WTC11 (cell line): ENCODE data around the gene VWA8. TPM values are rescaled to one million over a fixed set of nuclear protein-coding genes. Genes with fewer than 3 reads are reported as not detected.

Experiments
- ATAC-seq: fragments of 200-7000 bp; cut with Tn5 transposase; 2 replicates; pipeline ENCODE4 v1.10.0; 2021; ENCODE audit warnings: mild to moderate bottlenecking, moderate library complexity
- CTCF ChIA-PET: fragments of 300-600 bp; sonication (Branson Sonifier 250); formaldehyde crosslinking; loops from one replicate; lab custom pipeline; 2021; ENCODE audit warnings: antibody characterized with exemption; lab: Charles Lee
- POLR2A ChIA-PET: fragments of 350-600 bp; sonication (Branson Sonifier 250); formaldehyde crosslinking; loops from one replicate; lab custom pipeline; 2021; ENCODE audit warnings: antibody characterized with exemption; lab: Charles Lee
- DNase-seq: peaks from one replicate; pipeline ENCODE4 v3.0.0; 2021; ENCODE audit warnings: low spot score
- H3K27ac Mint-ChIP-seq: 2 replicates; pipeline ENCODE4 v1.8.0; 2021; ENCODE audit warnings: mixed read lengths
- H3K27me3 Mint-ChIP-seq: 2 replicates; pipeline ENCODE4 v1.8.0; 2021; ENCODE audit warnings: low read depth, mild to moderate bottlenecking, moderate library complexity, mixed read lengths
- H3K36me3 Mint-ChIP-seq: 2 replicates; pipeline ENCODE4 v1.8.0; 2021; ENCODE audit warnings: mixed read lengths
- H3K4me1 Mint-ChIP-seq: 2 replicates; pipeline ENCODE4 v1.8.0; 2022; ENCODE audit warnings: mixed read lengths
- H3K4me3 Mint-ChIP-seq: 2 replicates; pipeline ENCODE4 v1.8.0; 2021; ENCODE audit warnings: mild to moderate bottlenecking, moderate library complexity, mixed read lengths
- H3K9me3 Mint-ChIP-seq: 2 replicates; pipeline ENCODE4 v1.8.0; 2021; ENCODE audit warnings: mixed read lengths
- ATF2 ChIP-seq: sonication (generic); formaldehyde crosslinking; IDR thresholded peaks from 2 replicates; pipeline ENCODE4 v1.8.1; 2022; ENCODE audit warnings: low read depth, missing genetic modification reagents, borderline replicate concordance
- CTCF ChIP-seq: fragments of 200-600 bp; IDR thresholded peaks from 2 replicates; pipeline ENCODE4 v1.8.0; 2022; ENCODE audit warnings: antibody characterized with exemption
- ERG ChIP-seq: fragments of 250-450 bp; sonication (Bioruptor Pico); IDR thresholded peaks from 2 replicates; pipeline ENCODE4 v1.8.0; 2021; ENCODE audit warnings: mild to moderate bottlenecking
- FOXJ3 ChIP-seq: sonication (generic); formaldehyde crosslinking; IDR thresholded peaks from 2 replicates; pipeline ENCODE4 v1.9.0; 2021; ENCODE audit warnings: missing genetic modification reagents, mild to moderate bottlenecking, borderline replicate concordance
- GABPB1 ChIP-seq: sonication (generic); formaldehyde crosslinking; IDR thresholded peaks from 2 replicates; pipeline ENCODE4 v1.8.1; 2023; ENCODE audit warnings: mild to moderate bottlenecking, missing genetic modification reagents
- IRF2 ChIP-seq: sonication (generic); formaldehyde crosslinking; IDR thresholded peaks from 2 replicates; pipeline ENCODE4 v1.8.0; 2022; ENCODE audit warnings: low read depth, missing genetic modification reagents, borderline replicate concordance
- NFATC4 ChIP-seq: fragments of 250-450 bp; sonication (Bioruptor Pico); IDR thresholded peaks from 2 replicates; pipeline ENCODE4 v1.9.0; 2021; ENCODE audit warnings: mild to moderate bottlenecking
- NR3C1 ChIP-seq: sonication (generic); formaldehyde crosslinking; conservative IDR thresholded peaks from 2 replicates; pipeline ENCODE4 v1.8.1; 2023; ENCODE audit warnings: low read depth, mild to moderate bottlenecking, missing genetic modification reagents
- PRRX2 ChIP-seq: fragments of 250-450 bp; sonication (Bioruptor Pico); IDR thresholded peaks from 2 replicates; pipeline ENCODE4 v1.8.0; 2021; ENCODE audit warnings: mild to moderate bottlenecking
- SMAD3 ChIP-seq: sonication (generic); formaldehyde crosslinking; IDR thresholded peaks from 2 replicates; pipeline ENCODE4 v1.8.0; 2022; ENCODE audit warnings: missing genetic modification reagents, mild to moderate bottlenecking, borderline replicate concordance
- ZNF396 ChIP-seq: fragments of 250-450 bp; sonication (Bioruptor Pico); IDR thresholded peaks from 2 replicates; pipeline ENCODE4 v1.8.0; 2021; ENCODE audit warnings: mild to moderate bottlenecking, moderate library complexity, borderline replicate concordance
- ZNF512 ChIP-seq: sonication (generic); formaldehyde crosslinking; IDR thresholded peaks from 2 replicates; pipeline ENCODE4 v1.8.1; 2022; ENCODE audit warnings: missing genetic modification reagents, borderline replicate concordance
- total RNA-seq: library from RNA; stranded (reverse); gene quantifications from 3 replicates; pipeline ENCODE4 v1.2.3, GENCODE V29; 2021
- TF ChIP-seq, protein P1 (sequence below): fragments of 250-450 bp; sonication (Bioruptor Pico); IDR thresholded peaks from 2 replicates; pipeline ENCODE4 v1.9.0; 2021; ENCODE audit warnings: mild to moderate bottlenecking, borderline replicate concordance
- TF ChIP-seq, protein P2 (sequence below): sonication (generic); formaldehyde crosslinking; IDR thresholded peaks from 2 replicates; pipeline ENCODE4 v1.8.1; 2022; ENCODE audit warnings: low read depth, mild to moderate bottlenecking, moderate library complexity, missing genetic modification reagents, borderline replicate concordance
- TF ChIP-seq, protein P3 (sequence below): sonication (generic); formaldehyde crosslinking; IDR thresholded peaks from 2 replicates; pipeline ENCODE4 v1.8.1; 2022; ENCODE audit warnings: mild to moderate bottlenecking, missing genetic modification reagents, moderate library complexity, borderline replicate concordance
- TF ChIP-seq, protein P4 (sequence below): sonication (generic); formaldehyde crosslinking; IDR thresholded peaks from 2 replicates; pipeline ENCODE4 v1.8.0; 2023; ENCODE audit warnings: missing genetic modification reagents, mild to moderate bottlenecking, borderline replicate concordance
- TF ChIP-seq, protein P5 (sequence below): sonication (generic); formaldehyde crosslinking; IDR thresholded peaks from 2 replicates; pipeline ENCODE4 v1.8.0; 2022; ENCODE audit warnings: mild to moderate bottlenecking, missing genetic modification reagents

VWA8 gene
- total RNA-seq, 1 experiment from 2014 or later, result 19.9 TPM

DNA sequence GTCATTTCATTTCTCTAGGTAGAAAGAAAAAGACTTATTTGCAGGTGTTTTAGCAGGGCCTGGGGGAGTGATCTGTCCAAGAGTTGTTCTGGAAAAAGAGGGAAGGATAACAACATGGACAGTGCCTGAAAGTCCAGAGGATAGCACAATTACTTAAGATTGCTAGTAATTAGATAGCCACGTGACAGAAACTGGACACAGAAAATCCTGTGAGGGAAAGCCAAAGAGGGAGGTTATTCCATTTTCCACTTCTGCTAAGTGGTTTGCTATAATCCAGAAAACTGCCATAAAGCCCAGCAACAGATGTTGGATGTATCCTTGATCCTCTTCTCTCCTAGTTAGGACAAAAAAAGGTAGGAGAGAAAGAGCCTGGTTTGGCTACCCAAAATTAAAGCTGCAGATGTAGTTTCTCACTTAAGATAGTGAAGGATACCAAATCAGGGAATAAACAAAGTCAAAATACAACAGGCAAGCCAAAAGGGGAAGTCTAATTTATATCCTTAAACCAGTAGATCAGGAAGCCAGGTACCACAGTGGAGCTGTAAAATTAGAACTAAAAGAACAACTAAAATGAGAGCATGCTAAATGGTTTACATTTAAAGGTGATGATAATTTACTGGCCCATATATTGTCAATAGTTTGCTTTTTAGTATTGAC, 140.2 kb downstream of the VWA8 start (continued):
- TF ChIP-seq ATF2, result no peak
- no peak for TF ChIP-seq IRF2 (CRISPR knock-in tag)
- TF ChIP-seq SMAD3 (CRISPR knock-in tag), result no peak
- TF ChIP-seq CTCF, result no peak
- TF ChIP-seq NFATC4 (CRISPR knock-in tag), result no peak
- no peak for TF ChIP-seq FOXJ3
- TF ChIP-seq ZNF396 (CRISPR knock-in tag), result no peak

DNA sequence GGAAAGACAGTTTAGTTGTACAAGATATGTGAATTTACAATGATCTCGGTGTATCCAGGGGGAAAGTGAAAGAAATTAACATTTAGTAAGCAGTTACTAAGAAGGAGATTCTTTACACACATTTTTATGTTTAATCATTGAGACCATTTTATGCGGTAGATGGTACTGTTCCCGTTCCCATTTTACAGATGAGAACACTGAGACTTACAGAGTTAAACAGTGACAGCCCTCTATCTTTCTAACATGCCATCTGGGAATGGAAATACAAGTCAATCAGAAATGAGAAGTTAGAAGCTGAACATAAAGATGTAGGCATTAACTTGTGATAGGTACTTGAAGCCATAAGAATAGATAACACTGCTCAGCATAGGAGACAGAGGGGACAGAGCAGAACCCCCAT, 144.9 kb downstream of the VWA8 start:
- TF ChIP-seq ZNF512 (CRISPR knock-in tag) (no peak), ERG (CRISPR knock-in tag) (no peak), GABPB1 (CRISPR knock-in tag) (no peak), FOXJ3 (no peak), NR3C1 (CRISPR knock-in tag) (no peak), PRRX2 (CRISPR knock-in tag) (no peak), ZNF396 (CRISPR knock-in tag) (no peak)
- TF ChIP-seq, protein P1, sequence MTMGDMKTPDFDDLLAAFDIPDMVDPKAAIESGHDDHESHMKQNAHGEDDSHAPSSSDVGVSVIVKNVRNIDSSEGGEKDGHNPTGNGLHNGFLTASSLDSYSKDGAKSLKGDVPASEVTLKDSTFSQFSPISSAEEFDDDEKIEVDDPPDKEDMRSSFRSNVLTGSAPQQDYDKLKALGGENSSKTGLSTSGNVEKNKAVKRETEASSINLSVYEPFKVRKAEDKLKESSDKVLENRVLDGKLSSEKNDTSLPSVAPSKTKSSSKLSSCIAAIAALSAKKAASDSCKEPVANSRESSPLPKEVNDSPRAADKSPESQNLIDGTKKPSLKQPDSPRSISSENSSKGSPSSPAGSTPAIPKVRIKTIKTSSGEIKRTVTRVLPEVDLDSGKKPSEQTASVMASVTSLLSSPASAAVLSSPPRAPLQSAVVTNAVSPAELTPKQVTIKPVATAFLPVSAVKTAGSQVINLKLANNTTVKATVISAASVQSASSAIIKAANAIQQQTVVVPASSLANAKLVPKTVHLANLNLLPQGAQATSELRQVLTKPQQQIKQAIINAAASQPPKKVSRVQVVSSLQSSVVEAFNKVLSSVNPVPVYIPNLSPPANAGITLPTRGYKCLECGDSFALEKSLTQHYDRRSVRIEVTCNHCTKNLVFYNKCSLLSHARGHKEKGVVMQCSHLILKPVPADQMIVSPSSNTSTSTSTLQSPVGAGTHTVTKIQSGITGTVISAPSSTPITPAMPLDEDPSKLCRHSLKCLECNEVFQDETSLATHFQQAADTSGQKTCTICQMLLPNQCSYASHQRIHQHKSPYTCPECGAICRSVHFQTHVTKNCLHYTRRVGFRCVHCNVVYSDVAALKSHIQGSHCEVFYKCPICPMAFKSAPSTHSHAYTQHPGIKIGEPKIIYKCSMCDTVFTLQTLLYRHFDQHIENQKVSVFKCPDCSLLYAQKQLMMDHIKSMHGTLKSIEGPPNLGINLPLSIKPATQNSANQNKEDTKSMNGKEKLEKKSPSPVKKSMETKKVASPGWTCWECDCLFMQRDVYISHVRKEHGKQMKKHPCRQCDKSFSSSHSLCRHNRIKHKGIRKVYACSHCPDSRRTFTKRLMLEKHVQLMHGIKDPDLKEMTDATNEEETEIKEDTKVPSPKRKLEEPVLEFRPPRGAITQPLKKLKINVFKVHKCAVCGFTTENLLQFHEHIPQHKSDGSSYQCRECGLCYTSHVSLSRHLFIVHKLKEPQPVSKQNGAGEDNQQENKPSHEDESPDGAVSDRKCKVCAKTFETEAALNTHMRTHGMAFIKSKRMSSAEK (CRISPR knock-in tag), result no peak
- TF ChIP-seq, protein P2, sequence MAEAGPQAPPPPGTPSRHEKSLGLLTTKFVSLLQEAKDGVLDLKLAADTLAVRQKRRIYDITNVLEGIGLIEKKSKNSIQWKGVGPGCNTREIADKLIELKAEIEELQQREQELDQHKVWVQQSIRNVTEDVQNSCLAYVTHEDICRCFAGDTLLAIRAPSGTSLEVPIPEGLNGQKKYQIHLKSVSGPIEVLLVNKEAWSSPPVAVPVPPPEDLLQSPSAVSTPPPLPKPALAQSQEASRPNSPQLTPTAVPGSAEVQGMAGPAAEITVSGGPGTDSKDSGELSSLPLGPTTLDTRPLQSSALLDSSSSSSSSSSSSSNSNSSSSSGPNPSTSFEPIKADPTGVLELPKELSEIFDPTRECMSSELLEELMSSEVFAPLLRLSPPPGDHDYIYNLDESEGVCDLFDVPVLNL, result no peak
- TF ChIP-seq, protein P3, sequence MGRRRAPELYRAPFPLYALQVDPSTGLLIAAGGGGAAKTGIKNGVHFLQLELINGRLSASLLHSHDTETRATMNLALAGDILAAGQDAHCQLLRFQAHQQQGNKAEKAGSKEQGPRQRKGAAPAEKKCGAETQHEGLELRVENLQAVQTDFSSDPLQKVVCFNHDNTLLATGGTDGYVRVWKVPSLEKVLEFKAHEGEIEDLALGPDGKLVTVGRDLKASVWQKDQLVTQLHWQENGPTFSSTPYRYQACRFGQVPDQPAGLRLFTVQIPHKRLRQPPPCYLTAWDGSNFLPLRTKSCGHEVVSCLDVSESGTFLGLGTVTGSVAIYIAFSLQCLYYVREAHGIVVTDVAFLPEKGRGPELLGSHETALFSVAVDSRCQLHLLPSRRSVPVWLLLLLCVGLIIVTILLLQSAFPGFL (CRISPR knock-in tag), result no peak
- TF ChIP-seq, protein P4, sequence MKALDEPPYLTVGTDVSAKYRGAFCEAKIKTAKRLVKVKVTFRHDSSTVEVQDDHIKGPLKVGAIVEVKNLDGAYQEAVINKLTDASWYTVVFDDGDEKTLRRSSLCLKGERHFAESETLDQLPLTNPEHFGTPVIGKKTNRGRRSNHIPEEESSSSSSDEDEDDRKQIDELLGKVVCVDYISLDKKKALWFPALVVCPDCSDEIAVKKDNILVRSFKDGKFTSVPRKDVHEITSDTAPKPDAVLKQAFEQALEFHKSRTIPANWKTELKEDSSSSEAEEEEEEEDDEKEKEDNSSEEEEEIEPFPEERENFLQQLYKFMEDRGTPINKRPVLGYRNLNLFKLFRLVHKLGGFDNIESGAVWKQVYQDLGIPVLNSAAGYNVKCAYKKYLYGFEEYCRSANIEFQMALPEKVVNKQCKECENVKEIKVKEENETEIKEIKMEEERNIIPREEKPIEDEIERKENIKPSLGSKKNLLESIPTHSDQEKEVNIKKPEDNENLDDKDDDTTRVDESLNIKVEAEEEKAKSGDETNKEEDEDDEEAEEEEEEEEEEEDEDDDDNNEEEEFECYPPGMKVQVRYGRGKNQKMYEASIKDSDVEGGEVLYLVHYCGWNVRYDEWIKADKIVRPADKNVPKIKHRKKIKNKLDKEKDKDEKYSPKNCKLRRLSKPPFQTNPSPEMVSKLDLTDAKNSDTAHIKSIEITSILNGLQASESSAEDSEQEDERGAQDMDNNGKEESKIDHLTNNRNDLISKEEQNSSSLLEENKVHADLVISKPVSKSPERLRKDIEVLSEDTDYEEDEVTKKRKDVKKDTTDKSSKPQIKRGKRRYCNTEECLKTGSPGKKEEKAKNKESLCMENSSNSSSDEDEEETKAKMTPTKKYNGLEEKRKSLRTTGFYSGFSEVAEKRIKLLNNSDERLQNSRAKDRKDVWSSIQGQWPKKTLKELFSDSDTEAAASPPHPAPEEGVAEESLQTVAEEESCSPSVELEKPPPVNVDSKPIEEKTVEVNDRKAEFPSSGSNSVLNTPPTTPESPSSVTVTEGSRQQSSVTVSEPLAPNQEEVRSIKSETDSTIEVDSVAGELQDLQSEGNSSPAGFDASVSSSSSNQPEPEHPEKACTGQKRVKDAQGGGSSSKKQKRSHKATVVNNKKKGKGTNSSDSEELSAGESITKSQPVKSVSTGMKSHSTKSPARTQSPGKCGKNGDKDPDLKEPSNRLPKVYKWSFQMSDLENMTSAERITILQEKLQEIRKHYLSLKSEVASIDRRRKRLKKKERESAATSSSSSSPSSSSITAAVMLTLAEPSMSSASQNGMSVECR (CRISPR knock-in tag), result no peak
- TF ChIP-seq, protein P5, sequence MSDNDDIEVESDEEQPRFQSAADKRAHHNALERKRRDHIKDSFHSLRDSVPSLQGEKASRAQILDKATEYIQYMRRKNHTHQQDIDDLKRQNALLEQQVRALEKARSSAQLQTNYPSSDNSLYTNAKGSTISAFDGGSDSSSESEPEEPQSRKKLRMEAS (CRISPR knock-in tag), result no peak
- TF ChIP-seq, all 79 proteins: peak for 0
- H3K4me1 Mint-ChIP-seq, result peaks cover 4% of the 10 kb centered on the region
- DNase-seq (no peak), ATAC-seq (no peak)
- H3K36me3 Mint-ChIP-seq, result peaks cover 36% of the 10 kb centered on the region
- peaks cover 15% of the 10 kb centered on the region for H3K9me3 Mint-ChIP-seq
- H3K4me3 Mint-ChIP-seq, result no peak overlapping the region
- no peaks in the 10 kb centered on the region for H3K27me3 Mint-ChIP-seq
- H3K27ac Mint-ChIP-seq, result no peak overlapping the region
- ChIA-PET CTCF (no interaction called here), POLR2A (no interaction called here)
